Fibroblast of skin of right quadriceps (primary cell): Measurements from ENCODE around the gene TBCD.
"Not testable (repeated sequence)": the region's sequence is repeated elsewhere in the genome, so short reads cannot be mapped to it uniquely, and the experiment has no call there.

Experiments
- DNase-seq: peaks from one replicate; pipeline ENCODE4 v3.0.0-alpha.2; 2013

TBCD gene

GRCh38 chr17:82767041-82767754 is 15.3 kb downstream of the TBCD start:
- peak; percentile 33 for DNase-seq

- no peak for DNase-seq
These were observed 17.2 kb downstream of the TBCD start for GRCh38 chr17:82769041-82769440.

DNA sequence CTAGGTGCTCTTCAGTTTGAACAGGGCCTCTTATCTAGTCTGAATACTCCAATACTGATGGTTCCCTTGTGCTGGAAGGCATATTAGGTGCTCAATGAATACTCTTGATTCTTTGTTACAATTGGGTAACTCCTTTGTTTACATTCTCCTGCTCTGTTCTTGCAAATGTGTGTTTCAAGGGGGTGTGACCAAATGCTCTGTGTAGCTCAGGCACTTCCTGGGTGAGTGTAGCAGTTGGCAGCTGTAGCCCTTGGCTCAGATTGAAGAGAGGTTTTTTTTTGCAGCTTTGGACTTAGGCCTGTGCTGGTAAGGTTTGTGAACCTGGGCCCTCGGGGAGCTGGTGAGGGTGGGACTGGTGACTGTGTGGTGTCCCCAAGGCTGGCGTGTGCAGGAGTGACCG is 20.2 kb downstream of the TBCD start:
- no peak for DNase-seq

- DNase-seq, result not testable (repeated sequence)
These were observed 22.6 kb downstream of the TBCD start for GRCh38 chr17:82774456-82774855.

GRCh38 chr17:82775001-82775823 is 23.3 kb downstream of the TBCD start:
- DNase-seq, result peak; percentile 28

DNA sequence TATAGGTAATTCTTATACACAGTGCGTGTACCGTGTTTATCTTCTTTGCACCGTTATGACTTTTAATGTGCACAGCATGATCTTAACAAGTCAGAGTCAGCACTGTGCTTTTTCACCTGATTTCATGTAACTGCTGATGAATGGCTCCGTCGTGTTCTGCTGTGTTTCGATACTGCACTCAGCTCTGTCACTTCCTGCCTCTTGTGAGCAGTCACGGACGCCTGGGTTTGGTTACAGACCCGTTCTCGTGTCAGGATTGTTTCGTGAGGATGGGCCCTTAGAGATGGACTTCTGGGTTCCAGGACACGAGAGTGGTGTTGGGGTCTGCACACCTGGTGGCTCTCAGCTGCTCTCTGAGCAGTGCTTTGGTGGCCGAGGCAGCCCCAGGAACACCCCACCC is 24.6 kb downstream of the TBCD start:
- no peak for DNase-seq

- DNase-seq, result not testable (repeated sequence)
These were observed 26.0 kb downstream of the TBCD start for GRCh38 chr17:82777778-82778375.

DNA sequence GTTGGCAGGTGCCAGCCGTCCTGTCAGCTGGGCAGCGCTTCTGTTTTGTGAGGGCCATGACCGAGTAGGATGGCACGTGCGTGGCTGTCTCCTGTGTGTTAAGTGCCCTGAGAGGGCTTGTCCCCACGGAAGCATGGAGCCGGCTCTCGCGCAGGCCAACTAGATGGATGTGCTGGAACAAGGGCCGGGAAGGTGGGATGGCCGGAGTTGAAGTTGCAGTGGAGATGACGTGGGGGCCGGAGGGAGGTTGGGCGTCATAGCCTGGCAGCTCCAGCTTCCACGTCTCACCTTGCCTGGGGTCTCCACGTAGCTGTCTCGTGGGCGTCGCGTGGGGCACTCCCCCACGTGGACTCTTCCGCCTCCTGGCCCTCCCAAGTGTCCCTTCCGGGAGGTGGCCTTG is 27.7 kb downstream of the TBCD start:
- no peak for DNase-seq

- DNase-seq, result no peak
These were observed 28.3 kb downstream of the TBCD start for GRCh38 chr17:82780195-82780594.

DNA sequence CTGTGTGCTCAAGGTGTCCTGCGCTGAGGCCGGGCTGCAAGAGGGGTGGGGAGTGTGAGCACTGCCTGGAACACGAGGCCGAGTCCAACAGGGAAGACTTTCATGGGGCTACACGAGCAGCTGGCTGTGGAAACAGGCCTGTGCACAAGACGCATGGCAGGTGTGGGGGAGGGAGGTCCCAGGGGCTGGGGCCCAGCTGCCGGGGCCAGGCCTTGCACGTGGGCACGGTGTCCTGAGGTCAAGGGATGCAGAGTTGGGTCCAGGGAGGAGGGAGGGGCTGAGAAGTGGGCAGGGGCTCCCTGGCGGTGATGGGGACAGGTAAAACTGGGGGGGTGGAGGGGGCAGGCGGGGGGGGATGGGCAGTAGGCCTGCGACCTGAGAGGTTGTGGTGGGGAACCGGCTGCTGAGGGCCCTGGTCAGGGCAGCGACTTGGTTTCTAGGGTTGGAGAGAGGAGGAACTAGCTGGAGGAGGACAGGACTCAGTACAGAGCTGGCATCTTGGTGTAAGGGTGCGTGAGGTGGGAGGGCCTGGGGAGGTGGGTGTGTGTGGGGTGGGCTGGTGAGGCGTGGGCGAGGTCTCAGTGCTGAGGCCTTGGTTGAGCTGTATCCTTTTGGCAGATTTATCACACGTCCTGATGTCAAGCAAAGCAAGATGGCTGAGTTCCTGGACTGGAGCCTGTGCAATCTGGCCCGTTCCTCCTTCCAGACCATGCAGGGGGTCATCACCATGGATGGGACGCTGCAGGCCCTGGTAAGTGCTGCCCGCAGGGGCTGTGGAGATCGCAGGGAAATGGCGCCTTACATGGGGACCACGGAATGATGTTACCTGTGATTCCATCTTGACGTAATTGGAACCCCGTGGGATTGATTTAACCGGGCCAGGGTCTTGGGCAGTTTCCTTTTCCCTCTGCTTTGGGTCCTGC is 29.4 kb downstream of the TBCD start:
- DNase-seq, result no peak

GRCh38 chr17:82781894-82782274 is 30.0 kb downstream of the TBCD start:
- peak; percentile 63 for DNase-seq

- no peak for DNase-seq
These were observed 30.9 kb downstream of the TBCD start for GRCh38 chr17:82782657-82783207.

DNA sequence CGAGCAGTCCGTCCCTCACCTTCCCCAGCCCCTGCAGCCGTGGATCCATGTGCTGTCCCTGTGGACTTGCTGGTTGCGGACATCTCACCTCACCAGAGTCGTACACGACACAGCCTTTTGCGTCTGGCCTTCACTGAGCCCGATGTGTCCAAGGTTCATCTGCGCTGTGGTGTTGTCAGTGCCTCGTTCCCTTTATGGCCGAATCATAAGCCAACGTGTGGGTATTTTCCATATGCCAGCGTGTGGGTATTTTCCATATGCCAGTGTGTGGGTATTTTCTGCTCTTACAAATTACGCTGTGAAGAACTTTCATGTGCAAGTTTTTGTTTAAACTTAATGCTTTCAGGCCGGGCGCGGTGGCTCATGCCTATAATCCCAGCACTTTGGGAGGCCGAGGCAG is 31.6 kb downstream of the TBCD start:
- no peak for DNase-seq

GRCh38 chr17:82785581-82785980 is 33.7 kb downstream of the TBCD start:
- not testable (repeated sequence) for DNase-seq

GRCh38 chr17:82786427-82786826 is 34.6 kb downstream of the TBCD start:
- DNase-seq, result no peak

GRCh38 chr17:82787081-82787848 is 35.4 kb downstream of the TBCD start:
- peak; percentile 41 for DNase-seq

- DNase-seq, result no peak
These were observed 36.5 kb downstream of the TBCD start for GRCh38 chr17:82788206-82789001.

GRCh38 chr17:82789051-82789592 is 37.3 kb downstream of the TBCD start:
- no peak for DNase-seq

- no peak for DNase-seq
These were observed 37.9 kb downstream of the TBCD start for GRCh38 chr17:82789806-82790205.

DNA sequence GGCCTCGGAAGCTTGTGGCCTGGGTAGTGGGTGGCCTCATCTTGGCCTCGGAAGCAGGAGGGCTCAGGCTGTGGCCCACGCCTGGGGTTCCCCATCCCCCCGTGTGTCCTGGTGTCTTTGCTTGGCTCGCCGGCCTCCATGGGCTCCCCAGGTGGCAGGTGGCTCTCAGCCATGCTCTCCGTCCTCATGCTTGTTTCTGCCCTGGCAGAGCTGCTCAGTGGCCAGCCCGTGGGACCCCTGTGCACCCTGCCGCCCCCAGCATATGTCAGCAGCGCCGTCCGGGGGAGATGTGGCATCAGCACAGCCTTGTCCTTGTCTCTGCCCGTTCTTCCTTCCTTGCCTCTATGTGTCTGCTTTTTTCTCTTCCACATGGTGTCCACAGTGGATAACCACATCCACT is 38.5 kb downstream of the TBCD start:
- no peak for DNase-seq

GRCh38 chr17:82791532-82791931 is 39.7 kb downstream of the TBCD start:
- DNase-seq, result peak; percentile 82
